Measurements from ENCODE around the gene CST9.

GRCh38 chr20:23586735-23587525 lies 18.8 kb downstream of the CST9 start:
- TF ChIP-seq CTCF (IDR thresholded peaks at IDR 0.05; ENCODE audit: low read length) (no peak), EZH2 (optimal IDR thresholded peaks at IDR 0.05; ENCODE audit: low read depth, low read length) (no peak)
